GM12864 (cell line): ENCODE measurements around the gene PHF12.
A peak's percentile ranks its signal among the peaks of the same experiment; 100 is the strongest.

Experiments used
- DNase-seq: peaks from one replicate; pipeline ENCODE4 v3.0.0-alpha.2; 2011; ENCODE audit warnings: low read depth
- H3K4me3 ChIP-seq: 2 replicates; pipeline ENCODE4 v1.5.1; 2011; ENCODE audit warnings: mild to moderate bottlenecking, low read depth, low read length, control low read depth
- TF ChIP-seq, protein P1 (sequence below): IDR thresholded peaks from 2 replicates; pipeline ENCODE4 v1.5.1; 2011; ENCODE audit warnings: low read depth, mild to moderate bottlenecking, moderate library complexity, low read length, control low read depth, inconsistent platforms; ENCODE audit errors: missing control alignments

Gene PHF12

GRCh38 chr17:28875848-28876550 is 75.3 kb downstream of the PHF12 start:
- no peak for DNase-seq
- TF ChIP-seq, protein P1, sequence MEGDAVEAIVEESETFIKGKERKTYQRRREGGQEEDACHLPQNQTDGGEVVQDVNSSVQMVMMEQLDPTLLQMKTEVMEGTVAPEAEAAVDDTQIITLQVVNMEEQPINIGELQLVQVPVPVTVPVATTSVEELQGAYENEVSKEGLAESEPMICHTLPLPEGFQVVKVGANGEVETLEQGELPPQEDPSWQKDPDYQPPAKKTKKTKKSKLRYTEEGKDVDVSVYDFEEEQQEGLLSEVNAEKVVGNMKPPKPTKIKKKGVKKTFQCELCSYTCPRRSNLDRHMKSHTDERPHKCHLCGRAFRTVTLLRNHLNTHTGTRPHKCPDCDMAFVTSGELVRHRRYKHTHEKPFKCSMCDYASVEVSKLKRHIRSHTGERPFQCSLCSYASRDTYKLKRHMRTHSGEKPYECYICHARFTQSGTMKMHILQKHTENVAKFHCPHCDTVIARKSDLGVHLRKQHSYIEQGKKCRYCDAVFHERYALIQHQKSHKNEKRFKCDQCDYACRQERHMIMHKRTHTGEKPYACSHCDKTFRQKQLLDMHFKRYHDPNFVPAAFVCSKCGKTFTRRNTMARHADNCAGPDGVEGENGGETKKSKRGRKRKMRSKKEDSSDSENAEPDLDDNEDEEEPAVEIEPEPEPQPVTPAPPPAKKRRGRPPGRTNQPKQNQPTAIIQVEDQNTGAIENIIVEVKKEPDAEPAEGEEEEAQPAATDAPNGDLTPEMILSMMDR, result no peak
- H3K4me3 ChIP-seq, result no peak overlapping the region

- no peak overlapping the region for H3K4me3 ChIP-seq
- TF ChIP-seq, protein P1, result no peak
- DNase-seq, result no peak
Measured at GRCh38 chr17:28874750-28875149, 76.6 kb downstream of the PHF12 start.

DNA sequence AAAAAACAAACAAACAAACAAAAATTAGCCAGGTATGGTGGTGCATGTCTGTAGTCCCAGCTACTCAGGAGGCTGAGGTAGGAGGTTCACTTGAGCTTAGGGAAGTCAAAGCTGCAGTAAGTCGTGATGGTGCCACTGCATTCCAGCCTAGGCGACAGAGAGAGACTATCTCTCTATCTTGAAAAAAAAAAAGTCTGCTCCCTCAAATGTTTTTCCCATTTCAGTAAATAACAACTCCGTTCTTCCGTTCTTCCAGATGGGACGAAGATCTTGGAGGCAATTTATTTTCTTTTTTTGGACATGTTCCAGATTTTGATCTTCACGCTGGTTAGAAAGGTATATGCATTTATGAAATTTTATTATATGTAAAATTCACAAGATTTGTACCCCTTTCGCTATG is 77.5 kb downstream of the PHF12 start:
- no peak overlapping the region for H3K4me3 ChIP-seq

DNA sequence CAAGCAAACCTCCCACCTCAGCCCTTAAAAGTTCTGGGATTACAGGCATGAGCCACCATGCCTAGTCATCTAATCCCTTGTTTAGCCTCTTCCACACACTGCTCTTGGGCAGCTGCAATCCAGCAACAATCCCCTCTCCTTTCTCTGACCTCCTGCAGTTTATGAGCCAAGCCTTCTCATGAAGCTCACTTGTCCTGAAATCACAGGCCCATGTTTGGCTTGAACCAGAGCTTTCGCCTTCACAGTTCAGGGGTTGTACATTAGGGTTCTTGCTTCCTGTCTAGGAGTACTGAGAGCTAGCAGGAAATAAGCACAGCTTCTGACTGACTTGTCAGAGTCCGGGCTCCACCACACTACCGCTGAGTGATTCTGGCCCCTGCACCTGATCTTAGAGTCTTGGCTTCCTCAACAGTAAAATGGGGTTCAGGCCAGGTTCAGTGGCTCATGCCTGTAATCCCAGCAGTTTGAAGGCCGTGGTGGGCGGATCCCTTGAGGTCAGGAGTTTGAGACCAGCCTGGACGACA is 80.2 kb downstream of the PHF12 start:
- TF ChIP-seq, protein P1, result no peak
- H3K4me3 ChIP-seq, result no peak overlapping the region
- DNase-seq, result peak; percentile 90

More for the DNA sequence above, 77.5 kb downstream of the PHF12 start:
- no peak for DNase-seq
- TF ChIP-seq, protein P1, result no peak

GRCh38 chr17:28867276-28867675 is 84.0 kb downstream of the PHF12 start:
- TF ChIP-seq, protein P1, result no peak
- no peak for DNase-seq
- no peak overlapping the region for H3K4me3 ChIP-seq

DNA sequence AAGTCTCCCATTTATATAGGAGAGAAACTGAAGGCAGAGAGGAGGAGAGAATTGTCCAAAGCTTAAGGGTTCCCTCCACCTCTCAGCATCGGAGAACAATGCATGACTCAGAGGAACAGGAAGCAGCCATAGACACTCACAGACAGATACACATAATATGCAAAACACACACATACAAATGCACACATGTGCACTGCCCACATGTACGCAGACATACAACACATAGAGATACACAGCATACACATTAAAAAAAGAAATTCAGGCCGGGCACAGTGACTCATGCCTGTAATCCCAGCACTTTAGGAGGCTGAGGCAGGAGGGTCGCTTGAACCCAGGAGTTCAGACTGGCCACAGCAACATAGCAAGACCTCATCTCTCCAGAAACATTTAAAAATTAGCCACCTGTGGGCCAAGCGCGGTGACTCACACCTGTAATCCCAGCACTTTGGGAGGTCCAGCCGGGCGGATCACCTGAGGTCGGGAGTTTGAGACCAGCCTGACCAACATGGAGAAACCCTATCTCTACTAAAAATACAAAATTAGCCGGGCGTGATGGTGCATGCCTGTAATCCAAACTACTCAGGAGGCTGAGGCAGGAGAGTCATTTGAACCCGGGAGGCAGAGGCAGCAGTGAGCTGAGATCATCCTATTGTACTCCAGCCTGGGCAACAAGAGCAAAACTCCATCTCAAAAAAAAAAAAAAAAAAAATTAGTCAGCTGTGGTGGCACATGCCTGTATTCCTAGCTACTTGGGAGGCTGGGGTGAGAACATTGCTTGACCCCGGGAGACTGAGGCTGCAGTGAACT is 85.2 kb downstream of the PHF12 start:
- TF ChIP-seq, protein P1, result no peak
- no peak for DNase-seq

More for the DNA sequence above, 85.2 kb downstream of the PHF12 start:
- no peak overlapping the region for H3K4me3 ChIP-seq
